ENCODE results near the gene TMEM107.

The TMEM107 gene

GRCh38 chr17:8125947-8126490 lies 50.2 kb downstream of the TMEM107 start:
- Mint-ChIP-seq H3K9me3 (no peaks in the 10 kb centered on the region), H3K27me3 (ENCODE audit: low read depth) (peaks cover 70% of the 10 kb centered on the region), H3K27ac (no peak overlapping the region), H3K36me3 (ENCODE audit: low read depth) (no peaks in the 10 kb centered on the region), H3K4me3 (peak overlapping the region; percentile 87 to 90 (median 89)), H3K4me1 (peaks cover 41% of the 10 kb centered on the region)
- no peak for TF ChIP-seq CTCF (IDR thresholded peaks at IDR 0.05; ENCODE audit: unreplicated experiment in 3 of 3)

GRCh38 chr17:8125154-8125946 lies 50.8 kb downstream of the TMEM107 start:
- Mint-ChIP-seq H3K27ac (peak overlapping the region in 1 of 3 experiments; percentile 34), H3K4me3 (peak overlapping the region; percentile 87 to 90 (median 89)), H3K27me3 (ENCODE audit: low read depth) (peaks cover 75% of the 10 kb centered on the region)

GRCh38 chr17:8124350-8125153 lies 51.6 kb downstream of the TMEM107 start:
- Mint-ChIP-seq H3K27me3 (ENCODE audit: low read depth) (peaks cover 77% of the 10 kb centered on the region), H3K4me1 (peaks cover 56% of the 10 kb centered on the region), H3K9me3 (no peaks in the 10 kb centered on the region), H3K36me3 (ENCODE audit: low read depth) (no peaks in the 10 kb centered on the region), H3K27ac (no peak overlapping the region), H3K4me3 (peak overlapping the region; percentile 87 to 90 (median 89))
- TF ChIP-seq CTCF (IDR thresholded peaks at IDR 0.05; ENCODE audit: unreplicated experiment in 3 of 3) = no peak

More at GRCh38 chr17:8125154-8125946, 50.8 kb downstream of the TMEM107 start:
- no peaks in the 10 kb centered on the region for H3K36me3 Mint-ChIP-seq (ENCODE audit: low read depth)
- no peak for TF ChIP-seq CTCF (IDR thresholded peaks at IDR 0.05; ENCODE audit: unreplicated experiment in 3 of 3)
- H3K9me3 Mint-ChIP-seq = no peaks in the 10 kb centered on the region
- peaks cover 48% of the 10 kb centered on the region for H3K4me1 Mint-ChIP-seq

- Mint-ChIP-seq H3K9me3 (no peaks in the 10 kb centered on the region), H3K4me1 (peaks cover 56% of the 10 kb centered on the region), H3K27ac (no peak within 1 kb of the TSS), H3K36me3 (ENCODE audit: low read depth) (no peaks in the 10 kb centered on the region), H3K27me3 (ENCODE audit: low read depth) (peaks cover 74% of the 10 kb centered on the region), H3K4me3 (peak within 1 kb of the TSS; percentile 87 to 90 (median 89))
- no peak for TF ChIP-seq CTCF (IDR thresholded peaks at IDR 0.05; ENCODE audit: unreplicated experiment in 3 of 3)
These were observed 52.4 kb downstream of the TMEM107 start, which contains the start of gene HES7 for GRCh38 chr17:8123695-8124349. Gene HES7 (minus strand): TSS chr17:8124106. CDS start chr17:8124084, 22 bp downstream.

GRCh38 chr17:8122924-8123694 lies 53.1 kb downstream of the TMEM107 start:
- no peaks in the 10 kb centered on the region for H3K36me3 Mint-ChIP-seq (ENCODE audit: low read depth)
- TF ChIP-seq CTCF (IDR thresholded peaks at IDR 0.05; ENCODE audit: unreplicated experiment in 3 of 3) = no peak

More at GRCh38 chr17:8122924-8123694, 53.1 kb downstream of the TMEM107 start:
- Mint-ChIP-seq H3K27me3 (ENCODE audit: low read depth) (peaks cover 81% of the 10 kb centered on the region), H3K27ac (no peak overlapping the region), H3K4me3 (peak overlapping the region; percentile 87 to 90 (median 89)), H3K4me1 (peaks cover 62% of the 10 kb centered on the region), H3K9me3 (no peaks in the 10 kb centered on the region)
